ENCODE results near the gene ZNF414.

DNA sequence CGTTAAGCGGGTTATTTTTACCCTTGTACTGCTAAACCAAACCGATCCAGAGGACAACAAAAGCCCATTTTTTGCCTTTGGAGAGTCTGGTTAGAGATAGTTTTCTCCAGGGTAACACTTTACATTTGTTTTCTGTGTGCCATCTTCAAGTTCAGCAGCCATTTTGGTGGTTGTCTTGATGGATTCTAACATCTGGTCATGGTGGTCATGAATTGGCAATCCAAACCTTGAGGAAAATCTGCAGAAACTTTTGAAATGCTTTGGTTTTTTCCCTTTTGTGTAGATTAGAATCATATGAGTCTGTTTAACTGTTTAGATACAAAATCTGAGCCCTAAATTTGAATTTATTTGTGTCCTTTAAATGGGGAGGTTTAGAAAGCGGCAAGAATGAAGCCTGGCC, 52.6 kb downstream of the ZNF414 start:
- TF ChIP-seq EZH2 (IDR thresholded peaks at IDR 0.05) (no peak), POLR2AphosphoS5 (IDR thresholded peaks at IDR 0.05; ENCODE audit: borderline replicate concordance, low read depth, low read length) (no peak)
